ENCODE results near the gene AIRE. TPM values are rescaled to one million over a fixed set of nuclear protein-coding genes. Genes with fewer than 3 reads are reported as not detected.

AIRE gene
- total RNA-seq, 1 experiment from 2014 or later, result 0.17 TPM

DNA sequence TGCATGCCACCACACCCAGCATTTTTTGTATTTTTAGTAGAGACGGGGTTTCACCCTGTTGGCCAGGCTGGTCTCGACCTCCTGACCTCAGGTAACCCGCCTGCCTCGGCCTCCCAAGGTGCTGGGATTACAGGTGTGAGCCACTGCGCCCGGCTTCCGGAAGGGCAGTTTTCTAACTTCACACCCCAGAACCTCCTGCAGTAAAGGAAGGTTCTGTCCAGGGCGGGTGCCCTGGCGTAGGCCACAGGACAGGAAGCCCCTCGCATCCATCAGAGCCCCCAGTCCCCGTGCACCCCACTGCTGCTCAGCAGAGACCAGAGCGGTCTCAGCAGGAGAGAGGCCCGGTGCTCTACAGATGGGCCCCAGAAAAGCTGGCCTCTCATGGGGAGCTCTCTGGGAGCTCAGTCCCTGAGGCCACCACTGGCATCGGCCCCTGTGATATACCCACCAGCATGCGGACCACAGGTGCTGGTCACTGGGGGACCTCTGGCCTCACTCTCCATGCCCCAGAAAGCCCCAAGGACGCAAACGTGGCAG lies 19.9 kb upstream of the AIRE start:
- Histone ChIP-seq H3T11ph (ENCODE audit: low read length) (no peak overlapping the region), H2AK5ac (ENCODE audit: insufficient read length, low read length) (no peak overlapping the region), H3K79me2 (ENCODE audit: insufficient read depth, low read length) (no peaks in the 10 kb centered on the region), H3K79me1 (ENCODE audit: insufficient read depth, low read depth, low read length, poor library complexity, severe bottlenecking) (no peaks in the 10 kb centered on the region), H2BK15ac (ENCODE audit: low read depth, low read length) (no peak overlapping the region), H3K23ac (ENCODE audit: insufficient read length, low read depth, low read length) (no peak overlapping the region), H3K4me2 (ENCODE audit: insufficient read depth, insufficient read length, low read length) (no peak overlapping the region), H3K9me3 (ENCODE audit: control insufficient read depth, low read depth, low read length) (no peaks in the 10 kb centered on the region), H3K14ac (ENCODE audit: insufficient read depth, low read length) (no peak overlapping the region), H2AFZ (ENCODE audit: low read length) (no peak overlapping the region), H3K4ac (ENCODE audit: low read depth, low read length) (no peak overlapping the region), H2BK5ac (ENCODE audit: insufficient read length, low read length) (no peak overlapping the region), H4K91ac (ENCODE audit: insufficient read length, low read depth, low read length) (no peak overlapping the region), H3K27ac (ENCODE audit: insufficient read length, low read depth, low read length) (no peak overlapping the region), H2BK20ac (ENCODE audit: low read depth, low read length, poor library complexity, severe bottlenecking) (no peak overlapping the region), H3K18ac (ENCODE audit: insufficient read length, low read depth, low read length) (no peak overlapping the region), H4K5ac (ENCODE audit: insufficient read length, low read depth, low read length) (no peak overlapping the region), H3K23me2 (ENCODE audit: insufficient read length, low read depth, low read length, poor library complexity, severe bottlenecking) (no peaks in the 10 kb centered on the region), H3K27me3 (ENCODE audit: insufficient read depth, low read length) (no peaks in the 10 kb centered on the region), H4K8ac (replicated peaks; ENCODE audit: insufficient read length, low read depth, low read length) (no peak overlapping the region), H3K4me1 (ENCODE audit: insufficient read depth, low read length) (no peaks in the 10 kb centered on the region; the same call in 1 of the 2 replicates), H2BK12ac (ENCODE audit: insufficient read length, low read depth, low read length) (no peak overlapping the region), H2BK120ac (ENCODE audit: low read depth, low read length, poor library complexity, severe bottlenecking) (no peak overlapping the region), H4K20me1 (ENCODE audit: control insufficient read depth, insufficient read depth, insufficient read length) (no peaks in the 10 kb centered on the region), H3K9ac (ENCODE audit: extremely low read depth, insufficient read length, low read length) (no peak overlapping the region), H3K56ac (ENCODE audit: insufficient read length, low read depth, low read length) (no peak overlapping the region)
- Mint-ChIP-seq H3K4me1 (peaks cover 5 to 8% of the 10 kb centered on the region in 2 experiments), H3K27me3 (ENCODE audit: low read depth) (no peaks in the 10 kb centered on the region), H3K36me3 (ENCODE audit: insufficient read depth in 1 of 3, low read depth in 3 of 3) (no peaks in the 10 kb centered on the region), H3K9me3 (no peaks in the 10 kb centered on the region), H3K4me3 (no peak overlapping the region), H3K27ac (no peak overlapping the region)
- TF ChIP-seq, protein P1, sequence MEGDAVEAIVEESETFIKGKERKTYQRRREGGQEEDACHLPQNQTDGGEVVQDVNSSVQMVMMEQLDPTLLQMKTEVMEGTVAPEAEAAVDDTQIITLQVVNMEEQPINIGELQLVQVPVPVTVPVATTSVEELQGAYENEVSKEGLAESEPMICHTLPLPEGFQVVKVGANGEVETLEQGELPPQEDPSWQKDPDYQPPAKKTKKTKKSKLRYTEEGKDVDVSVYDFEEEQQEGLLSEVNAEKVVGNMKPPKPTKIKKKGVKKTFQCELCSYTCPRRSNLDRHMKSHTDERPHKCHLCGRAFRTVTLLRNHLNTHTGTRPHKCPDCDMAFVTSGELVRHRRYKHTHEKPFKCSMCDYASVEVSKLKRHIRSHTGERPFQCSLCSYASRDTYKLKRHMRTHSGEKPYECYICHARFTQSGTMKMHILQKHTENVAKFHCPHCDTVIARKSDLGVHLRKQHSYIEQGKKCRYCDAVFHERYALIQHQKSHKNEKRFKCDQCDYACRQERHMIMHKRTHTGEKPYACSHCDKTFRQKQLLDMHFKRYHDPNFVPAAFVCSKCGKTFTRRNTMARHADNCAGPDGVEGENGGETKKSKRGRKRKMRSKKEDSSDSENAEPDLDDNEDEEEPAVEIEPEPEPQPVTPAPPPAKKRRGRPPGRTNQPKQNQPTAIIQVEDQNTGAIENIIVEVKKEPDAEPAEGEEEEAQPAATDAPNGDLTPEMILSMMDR (conservative IDR thresholded peaks at IDR 0.05), result no peak
- DNase-seq, result no peak
- no CpG with 5 or more reads among the region's 17 CpGs for WGBS (ENCODE audit: extremely low coverage, insufficient read length, low lambda C conversion rate)
